GM12891 (cell line): Measurements from ENCODE around the gene ZBTB20.

Source experiments
- DNase-seq: peaks from one replicate; pipeline ENCODE4 v3.0.0; 2011; ENCODE audit warnings: low spot score; ENCODE audit not compliant: insufficient read length
- FAIRE-seq: peaks from 2 replicates; lab custom pipeline; 2011; peaks lifted over from hg19 to GRCh38; lab: Jason Lieb, UNC
- PAX5 ChIP-seq: IDR thresholded peaks from 2 replicates; pipeline ENCODE4 v1.6.1; 2011; ENCODE audit warnings: low read length, moderate library complexity, mild to moderate bottlenecking; ENCODE audit not compliant: insufficient read depth, severe bottlenecking
- POLR2A ChIP-seq: IDR thresholded peaks from 2 replicates; pipeline ENCODE4 v1.6.1; 2011; ENCODE audit warnings: low read depth, low read length, control low read depth
- POLR2AphosphoS5 ChIP-seq: IDR thresholded peaks from 2 replicates; pipeline ENCODE4 v1.6.1; 2011; ENCODE audit warnings: low read depth, low read length, control low read depth
- POU2F2 ChIP-seq: IDR thresholded peaks from 2 replicates; pipeline ENCODE4 v1.6.1; 2011; ENCODE audit warnings: low read depth, mild to moderate bottlenecking, control low read depth, low read length, moderate library complexity
- SPI1 ChIP-seq: IDR thresholded peaks from 2 replicates; pipeline ENCODE4 v1.6.1; 2011; ENCODE audit warnings: low read depth, low read length, control low read depth
- TAF1 ChIP-seq: IDR thresholded peaks from 2 replicates; pipeline ENCODE4 v1.6.1; 2011; ENCODE audit warnings: low read depth, low read length, control low read depth

Gene ZBTB20

DNA sequence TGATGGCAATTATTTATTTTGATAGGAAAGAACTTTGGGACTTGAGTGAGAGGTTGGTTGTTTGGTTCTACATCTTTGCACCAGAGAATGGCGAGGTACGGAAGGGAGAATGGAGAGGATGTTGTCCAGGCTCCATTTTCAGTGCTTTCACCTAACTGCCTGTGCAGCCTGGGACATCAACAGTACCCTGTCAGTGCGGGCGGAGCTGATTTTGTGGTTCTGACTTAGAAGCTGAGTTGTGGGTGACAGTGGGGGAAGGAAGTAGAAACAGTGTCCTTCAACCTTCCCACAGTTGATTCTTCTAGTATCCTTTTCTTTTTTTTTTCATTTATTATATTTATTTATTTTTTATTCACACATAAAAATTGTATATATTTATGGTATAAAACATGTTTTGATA, 757.9 kb downstream of the ZBTB20 start:
- TF ChIP-seq POLR2A (no peak), TAF1 (no peak), POU2F2 (no peak), SPI1 (no peak), POLR2AphosphoS5 (no peak), PAX5 (no peak)
- FAIRE-seq (no peak), DNase-seq (no peak)

DNA sequence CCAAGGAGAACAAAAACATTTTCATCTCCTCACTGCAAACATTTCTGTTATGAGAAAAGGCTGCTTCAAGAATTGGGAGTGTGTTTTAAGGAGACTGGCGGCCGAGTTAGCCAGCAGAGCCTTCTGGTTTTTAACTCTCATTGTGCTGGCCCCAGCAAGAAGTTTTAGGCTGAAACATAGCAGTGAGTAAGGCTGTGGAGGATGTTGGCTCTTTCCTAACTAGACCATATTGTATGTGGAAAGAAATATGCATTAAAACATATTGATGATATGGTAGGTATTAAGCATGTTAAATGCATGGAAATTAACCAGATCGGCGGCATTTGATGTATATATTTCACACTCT, 762.6 kb downstream of the ZBTB20 start:
- no peak for DNase-seq
- TF ChIP-seq PAX5 (no peak), SPI1 (no peak), TAF1 (no peak), POLR2A (no peak), POU2F2 (no peak), POLR2AphosphoS5 (no peak)
- FAIRE-seq, result no peak

DNA sequence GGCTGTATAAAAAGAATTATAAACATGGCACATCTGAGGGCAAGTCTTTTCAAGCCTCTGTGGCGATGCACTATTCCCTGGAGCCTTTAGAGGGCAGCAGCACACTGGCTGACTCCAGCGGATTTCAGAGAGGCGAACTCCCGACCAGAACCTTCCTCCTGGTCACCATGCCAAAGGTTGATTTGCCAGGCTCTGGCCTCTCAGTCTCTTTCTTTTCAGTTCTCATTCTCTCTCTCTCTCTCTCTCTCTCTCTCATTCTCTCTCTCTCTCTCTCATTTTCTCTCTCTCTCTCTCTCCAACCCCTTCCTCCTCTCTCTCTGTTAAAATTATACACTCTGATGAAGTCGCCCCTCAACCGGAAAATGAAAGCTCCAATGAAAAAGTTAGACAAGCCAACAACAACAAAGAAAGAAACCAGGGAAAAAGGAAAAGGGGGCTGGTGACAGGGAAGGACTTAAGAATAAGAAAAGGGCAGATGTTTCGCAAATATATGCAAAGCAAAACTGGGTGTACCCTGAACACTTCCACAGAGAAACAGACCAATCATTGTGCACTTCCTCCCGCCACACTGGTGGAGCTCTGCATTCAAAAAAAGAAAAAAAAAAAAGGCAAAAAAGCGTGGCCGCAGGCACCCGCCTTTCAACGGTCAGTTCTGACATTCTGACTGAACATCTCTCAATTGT, 763.1 kb downstream of the ZBTB20 start:
- TF ChIP-seq SPI1 (0 out of 2 replicates have a peak, but pooled peaks have one; percentile 32), TAF1 (no peak), POLR2A (no peak)
- DNase-seq (peak; percentile 20), FAIRE-seq (peak; percentile 51)

DNA sequence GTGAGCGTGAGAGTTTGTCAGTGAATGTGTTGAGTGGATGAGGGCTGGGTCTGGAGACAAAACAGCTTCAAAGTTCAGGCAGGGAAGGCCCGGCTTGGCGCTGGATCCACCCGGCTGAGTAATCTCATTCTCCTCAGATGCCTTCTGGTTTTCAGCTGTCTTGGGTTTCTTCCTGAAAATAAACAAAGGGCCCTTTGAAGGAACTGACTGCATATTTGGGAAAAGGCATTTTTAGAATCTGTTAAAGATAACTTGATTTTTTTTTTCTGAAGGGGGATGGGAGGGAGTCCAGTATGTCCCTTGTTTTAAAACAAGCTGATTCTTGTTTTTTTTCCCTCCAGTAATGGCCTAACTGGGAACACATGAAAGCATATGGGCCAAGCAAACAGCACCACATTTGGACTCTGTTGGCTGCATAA, 766.8 kb downstream of the ZBTB20 start:
- no peak for TF ChIP-seq POLR2AphosphoS5
- TF ChIP-seq POLR2A, result no peak
- no peak for TF ChIP-seq POU2F2
- TF ChIP-seq PAX5, result no peak
- TF ChIP-seq TAF1, result no peak
- TF ChIP-seq SPI1, result no peak
- DNase-seq, result no peak
- no peak for FAIRE-seq

DNA sequence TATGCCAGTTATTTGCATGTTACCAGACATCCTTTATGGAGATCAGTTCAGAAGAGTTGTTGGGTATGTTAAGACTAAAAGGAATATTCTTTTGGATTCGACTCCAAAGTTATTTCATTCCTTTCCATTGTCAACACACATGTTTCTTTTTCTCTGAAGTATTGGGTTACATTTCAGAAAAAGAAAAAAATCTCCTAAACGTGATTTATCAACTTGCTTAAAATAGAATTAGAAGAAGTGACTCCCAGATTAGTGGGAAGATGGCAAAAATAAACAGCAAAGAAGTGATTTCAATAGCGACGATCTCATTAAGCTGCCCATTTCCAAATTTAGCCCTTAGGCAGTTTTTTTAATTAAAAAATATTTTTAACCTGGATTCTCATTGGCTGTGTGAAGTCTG, 767.8 kb downstream of the ZBTB20 start:
- DNase-seq, result no peak

DNA sequence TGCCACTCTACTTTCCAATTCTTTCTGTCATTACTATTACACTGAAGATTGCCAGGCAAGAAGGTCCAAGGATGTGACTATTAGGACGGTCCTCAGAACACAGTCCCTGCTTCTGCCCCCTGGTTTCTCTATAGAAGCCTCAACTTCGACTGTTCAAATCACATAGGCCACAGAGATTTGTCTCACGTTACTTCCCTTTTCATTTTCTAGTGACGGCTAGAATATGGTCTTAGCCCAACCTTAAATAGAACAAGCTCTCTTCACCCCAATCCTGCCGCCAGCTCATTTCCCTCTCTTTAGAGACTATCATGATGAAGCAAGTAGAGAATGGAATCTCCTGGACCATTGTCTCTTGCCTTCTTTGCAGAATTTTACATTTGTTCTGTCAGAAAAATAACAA, 768.3 kb downstream of the ZBTB20 start:
- TF ChIP-seq POLR2A (no peak), POLR2AphosphoS5 (no peak), SPI1 (no peak), PAX5 (no peak), TAF1 (no peak), POU2F2 (no peak)
- no peak for DNase-seq
- no peak for FAIRE-seq

More for the DNA sequence above, 767.8 kb downstream of the ZBTB20 start:
- no peak for FAIRE-seq
- no peak for TF ChIP-seq POLR2AphosphoS5
- TF ChIP-seq PAX5, result no peak
- no peak for TF ChIP-seq SPI1
- TF ChIP-seq TAF1, result no peak
- TF ChIP-seq POLR2A, result no peak
- no peak for TF ChIP-seq POU2F2

DNA sequence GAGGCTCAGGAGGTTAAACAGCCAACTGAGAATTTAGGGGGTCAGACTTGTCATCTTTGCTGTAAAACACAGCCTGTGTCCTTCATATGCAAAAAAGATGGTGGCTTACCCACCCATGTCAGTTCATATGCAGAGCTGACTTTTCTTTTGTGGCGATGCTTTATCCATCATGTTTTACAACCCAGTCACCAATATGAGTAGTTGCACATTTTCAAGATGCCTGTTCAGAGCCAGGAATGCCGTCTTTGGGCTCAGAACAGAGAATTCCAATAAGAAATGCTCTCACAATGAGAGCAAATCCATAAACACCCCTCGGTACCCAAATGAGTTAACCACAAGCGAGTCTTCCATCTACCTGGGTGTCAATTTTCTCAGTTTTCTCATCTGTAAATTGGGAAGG, 769.7 kb downstream of the ZBTB20 start:
- DNase-seq, result no peak
- TF ChIP-seq POLR2AphosphoS5 (no peak), TAF1 (no peak), PAX5 (no peak), POLR2A (no peak), SPI1 (no peak), POU2F2 (no peak)
- no peak for FAIRE-seq

DNA sequence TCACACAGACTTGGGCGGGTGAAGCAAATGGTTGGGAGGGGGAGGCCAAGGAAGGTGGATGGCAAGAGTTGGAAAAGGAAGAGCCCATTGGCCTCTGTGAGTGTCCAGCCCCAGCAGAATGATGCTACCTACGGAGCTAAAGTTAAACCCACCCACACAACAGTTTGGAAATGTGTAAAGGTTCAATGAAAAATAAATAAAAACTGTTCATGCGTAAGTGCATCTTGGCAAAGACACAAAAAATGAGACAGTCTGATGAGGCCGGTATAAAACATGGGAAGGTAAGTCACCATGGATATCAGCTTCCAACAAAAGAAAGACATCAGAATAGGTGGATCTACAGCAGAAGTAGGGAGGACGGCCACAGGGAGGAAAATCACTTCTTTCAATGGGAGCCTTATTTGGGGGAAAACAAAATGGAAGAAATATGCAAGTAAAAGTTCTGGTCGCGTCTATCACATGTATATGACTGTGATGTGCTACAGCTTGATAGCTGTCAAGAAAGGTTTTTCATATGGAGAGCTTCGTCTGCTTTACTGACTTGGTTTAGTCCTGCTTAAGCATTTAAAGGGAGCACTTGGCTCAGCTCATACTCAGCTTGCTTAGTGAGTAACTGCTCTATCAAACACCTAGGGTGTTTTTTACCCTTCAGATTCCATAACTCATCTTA, 770.4 kb downstream of the ZBTB20 start:
- FAIRE-seq, result no peak
- no peak for TF ChIP-seq POLR2A
- no peak for DNase-seq

DNA sequence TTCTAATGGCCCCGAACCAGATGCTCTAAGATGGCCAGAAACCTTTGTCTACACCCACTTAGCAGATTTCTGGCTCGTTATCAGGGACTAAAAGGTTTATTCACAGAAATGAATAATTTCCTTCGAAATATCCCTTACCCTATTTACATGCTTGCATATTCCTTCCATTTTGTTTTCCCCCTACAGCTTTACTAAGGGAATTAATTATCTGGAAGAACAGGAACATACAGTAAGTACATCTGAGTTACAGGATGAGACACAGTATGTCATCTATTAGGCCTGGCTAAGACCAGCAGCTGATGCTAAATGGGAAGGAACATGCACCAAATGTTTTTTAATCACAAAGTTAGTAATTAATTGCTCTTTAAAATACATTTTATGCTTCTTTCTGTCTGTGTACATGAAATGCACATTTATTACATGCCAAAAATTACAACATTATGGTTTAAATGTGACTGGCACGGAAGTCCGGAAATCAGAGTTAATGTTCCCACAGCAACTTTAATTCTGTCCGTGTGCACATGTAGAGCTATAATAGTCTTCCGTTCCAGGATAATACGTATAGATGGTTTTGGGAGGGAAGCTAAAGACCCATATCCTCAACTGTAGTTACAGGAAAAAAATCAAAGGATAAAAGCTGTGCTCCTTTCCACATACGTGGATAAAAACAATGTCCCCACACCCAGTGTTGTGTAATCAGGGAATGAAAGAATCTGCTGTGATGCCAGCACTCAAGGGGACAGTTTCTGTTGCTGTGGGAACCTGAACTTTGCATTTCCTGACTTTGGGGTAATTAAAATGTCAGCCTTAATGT, 771.3 kb downstream of the ZBTB20 start:
- no peak for FAIRE-seq
- no peak for DNase-seq
- TF ChIP-seq POU2F2, result no peak
- TF ChIP-seq POLR2A, result no peak
- TF ChIP-seq SPI1, result no peak
- no peak for TF ChIP-seq TAF1
- TF ChIP-seq PAX5, result no peak
- TF ChIP-seq POLR2AphosphoS5, result no peak
